ENCODE measurements around the gene AGGF1.
"Not testable (repeated sequence)": the region's sequence is repeated elsewhere in the genome, so short reads cannot be mapped to it uniquely, and the experiment has no call there.

The AGGF1 gene, protein sequence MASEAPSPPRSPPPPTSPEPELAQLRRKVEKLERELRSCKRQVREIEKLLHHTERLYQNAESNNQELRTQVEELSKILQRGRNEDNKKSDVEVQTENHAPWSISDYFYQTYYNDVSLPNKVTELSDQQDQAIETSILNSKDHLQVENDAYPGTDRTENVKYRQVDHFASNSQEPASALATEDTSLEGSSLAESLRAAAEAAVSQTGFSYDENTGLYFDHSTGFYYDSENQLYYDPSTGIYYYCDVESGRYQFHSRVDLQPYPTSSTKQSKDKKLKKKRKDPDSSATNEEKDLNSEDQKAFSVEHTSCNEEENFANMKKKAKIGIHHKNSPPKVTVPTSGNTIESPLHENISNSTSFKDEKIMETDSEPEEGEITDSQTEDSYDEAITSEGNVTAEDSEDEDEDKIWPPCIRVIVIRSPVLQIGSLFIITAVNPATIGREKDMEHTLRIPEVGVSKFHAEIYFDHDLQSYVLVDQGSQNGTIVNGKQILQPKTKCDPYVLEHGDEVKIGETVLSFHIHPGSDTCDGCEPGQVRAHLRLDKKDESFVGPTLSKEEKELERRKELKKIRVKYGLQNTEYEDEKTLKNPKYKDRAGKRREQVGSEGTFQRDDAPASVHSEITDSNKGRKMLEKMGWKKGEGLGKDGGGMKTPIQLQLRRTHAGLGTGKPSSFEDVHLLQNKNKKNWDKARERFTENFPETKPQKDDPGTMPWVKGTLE

DNA sequence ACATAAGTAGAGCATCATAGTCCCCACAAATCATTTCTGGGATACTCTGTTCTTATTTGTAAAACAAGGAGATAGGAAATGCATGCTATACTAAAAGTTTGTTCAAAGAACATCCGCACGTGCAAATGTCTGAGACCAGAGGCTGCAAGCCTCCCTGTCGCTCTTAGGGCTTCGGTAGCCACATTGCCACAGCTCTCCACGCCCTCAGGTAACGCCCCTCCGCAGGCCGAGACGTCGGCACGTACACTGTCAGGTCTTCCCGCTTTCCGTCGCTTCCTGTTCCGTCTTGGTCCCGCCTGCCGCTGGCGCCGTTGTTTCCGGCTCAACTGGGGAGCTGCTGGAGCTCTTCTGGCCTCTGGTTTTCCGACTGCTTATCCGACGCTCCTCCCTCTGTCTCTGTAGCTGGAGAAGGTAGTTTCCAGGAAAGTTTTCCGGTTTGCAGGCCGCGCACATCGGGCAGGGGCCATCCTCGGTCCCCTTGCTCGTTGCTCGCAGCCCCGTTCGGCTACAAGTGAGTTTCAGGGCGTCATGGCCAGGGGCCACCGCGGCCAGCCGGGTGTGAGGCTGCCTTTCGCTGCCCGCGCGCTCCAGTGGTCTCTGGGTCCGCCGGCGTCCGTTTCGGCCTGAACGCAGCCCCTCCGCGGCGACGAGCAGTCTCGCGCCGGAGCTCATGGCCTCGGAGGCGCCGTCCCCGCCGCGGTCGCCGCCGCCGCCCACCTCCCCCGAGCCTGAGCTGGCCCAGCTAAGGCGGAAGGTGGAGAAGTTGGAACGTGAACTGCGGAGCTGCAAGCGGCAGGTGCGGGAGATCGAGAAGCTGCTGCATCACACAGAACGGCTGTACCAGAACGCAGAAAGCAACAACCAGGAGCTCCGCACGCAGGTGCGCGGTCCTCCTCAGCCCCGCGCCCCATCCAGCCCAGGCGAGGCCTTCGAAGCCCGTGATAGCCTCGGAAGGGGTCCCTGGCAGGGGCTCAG is at the start of gene AGGF1:
TSS of gene AGGF1 (plus strand) at position 308 of the 975 bp plus-strand sequence. CDS start at position 671, 363 bp downstream.
- peak; percentile 89 for DNase-seq

DNA sequence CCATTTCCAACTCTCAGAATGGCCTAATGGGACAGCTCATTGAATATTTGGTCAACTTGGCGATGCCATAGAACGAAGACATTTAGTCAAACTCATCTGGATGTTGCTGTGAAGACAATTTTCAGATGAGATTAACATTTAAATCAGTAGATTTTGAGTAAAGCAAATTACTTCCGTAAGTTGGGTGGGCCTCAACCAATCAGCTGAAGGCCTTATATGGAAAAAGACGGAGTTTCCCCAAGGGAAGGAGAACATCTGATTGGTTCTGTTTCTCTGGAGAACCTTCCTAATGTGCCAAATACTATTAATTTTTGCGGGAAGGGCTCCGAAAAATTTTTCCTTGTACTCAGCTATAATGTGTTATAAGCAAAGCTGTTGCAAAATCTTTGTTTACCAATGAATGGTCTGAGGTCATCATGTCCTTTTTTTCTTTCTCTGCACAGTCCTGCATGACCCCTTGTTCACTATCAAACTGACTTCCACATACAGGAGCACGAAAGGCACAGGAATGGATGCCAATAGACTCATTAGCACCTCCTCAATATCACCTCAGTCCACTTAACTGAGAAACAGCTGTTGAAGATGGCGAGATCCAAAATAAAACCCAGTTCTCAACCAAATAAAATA is 49.6 kb upstream of the AGGF1 start:
- DNase-seq, result no peak

DNA sequence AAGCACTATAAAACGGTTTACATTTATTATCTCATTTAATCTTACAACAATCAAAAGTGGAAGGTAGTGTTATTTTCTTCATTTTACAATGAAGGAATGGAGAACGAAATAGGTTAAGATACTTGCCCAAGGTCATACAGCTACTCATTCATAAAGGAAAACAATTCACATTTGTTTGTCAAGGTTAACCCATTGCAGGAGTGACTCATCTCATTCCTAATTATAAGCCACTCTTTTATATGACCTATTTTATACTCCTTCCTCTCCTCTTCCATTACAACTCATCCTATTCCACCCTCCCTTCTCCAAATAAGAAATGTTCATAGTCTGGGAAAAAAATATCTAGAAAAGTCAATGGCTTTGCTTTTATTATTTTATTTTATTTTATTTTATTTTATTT is 47.8 kb upstream of the AGGF1 start:
- no peak for DNase-seq

DNA sequence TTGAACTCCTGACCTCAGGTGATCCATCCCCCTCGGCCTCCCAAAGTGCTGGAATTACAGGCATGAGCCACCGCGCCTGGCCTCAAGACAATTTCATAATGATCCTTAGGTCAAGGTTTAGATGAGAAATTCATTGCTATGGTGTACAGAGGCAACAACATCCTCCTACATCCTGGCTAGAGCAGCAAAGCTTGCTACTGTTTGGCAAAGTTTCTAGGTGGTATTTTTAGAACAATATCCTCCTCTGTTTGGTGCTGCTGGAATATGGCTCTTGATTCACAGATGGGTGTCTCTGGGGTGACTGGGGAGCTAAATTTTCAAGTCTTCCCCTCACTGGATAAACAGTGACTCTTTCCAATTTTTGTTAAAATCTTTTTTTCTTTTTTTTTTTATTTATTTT is 46.7 kb upstream of the AGGF1 start:
- no peak for DNase-seq

DNA sequence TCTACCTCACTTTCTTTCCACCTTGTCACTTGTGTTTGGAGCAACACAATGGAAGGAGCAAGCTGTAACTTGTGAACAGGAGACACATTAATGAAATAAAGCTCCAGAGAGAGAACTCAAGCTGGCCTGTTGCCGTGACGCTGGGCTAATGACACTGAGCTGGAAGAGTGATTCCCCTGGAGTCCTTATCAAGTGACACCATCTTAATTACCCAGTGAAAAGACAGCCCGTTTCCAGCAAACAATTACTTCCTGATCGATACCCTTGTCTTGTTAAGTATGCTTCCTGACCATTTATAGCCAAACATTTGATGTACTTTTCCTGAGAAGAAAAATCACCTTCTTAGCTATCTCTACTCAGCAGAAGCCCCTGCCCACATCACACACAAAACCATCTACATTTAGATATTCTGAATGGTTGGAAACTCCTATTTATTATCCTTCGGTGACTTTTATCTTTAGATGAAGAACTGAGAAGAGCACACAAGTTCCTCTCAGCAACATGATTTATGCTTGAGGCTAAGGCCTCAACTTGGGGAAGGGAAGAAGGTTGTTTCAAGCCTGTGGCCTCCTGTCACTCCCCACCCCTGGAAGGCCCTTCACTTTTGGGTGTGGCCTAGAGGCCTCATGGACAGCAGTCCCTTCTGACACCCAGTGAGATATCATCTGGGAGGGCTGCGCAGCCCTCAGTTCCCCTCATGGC is 43.2 kb upstream of the AGGF1 start:
- no peak for DNase-seq

DNA sequence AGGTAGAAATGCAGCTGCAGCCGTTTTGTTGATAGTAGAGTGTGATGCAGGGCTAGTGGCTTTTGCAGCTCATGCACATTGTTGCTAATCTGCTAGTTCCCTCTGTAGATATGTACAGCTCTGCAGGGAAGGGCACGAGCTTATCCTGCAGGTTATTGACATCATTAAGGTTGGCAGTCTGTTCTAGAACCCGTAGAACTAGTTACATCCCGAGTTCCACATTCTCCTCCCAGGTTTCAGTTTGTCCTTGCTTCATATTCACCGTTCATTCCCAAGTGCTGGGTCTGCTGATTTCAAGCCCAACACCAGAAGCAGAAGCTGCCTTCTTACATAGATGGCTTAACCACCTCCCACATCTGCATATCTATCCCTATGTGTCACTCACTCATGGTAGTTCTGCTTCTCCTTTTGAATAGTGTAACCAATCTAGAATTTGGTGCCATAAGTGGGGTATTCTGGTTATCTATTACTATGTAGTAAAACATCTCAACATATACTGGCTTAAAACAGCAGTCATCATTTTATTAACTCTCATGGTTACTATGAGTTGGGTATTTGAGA is 39.2 kb upstream of the AGGF1 start:
- no peak for DNase-seq

DNA sequence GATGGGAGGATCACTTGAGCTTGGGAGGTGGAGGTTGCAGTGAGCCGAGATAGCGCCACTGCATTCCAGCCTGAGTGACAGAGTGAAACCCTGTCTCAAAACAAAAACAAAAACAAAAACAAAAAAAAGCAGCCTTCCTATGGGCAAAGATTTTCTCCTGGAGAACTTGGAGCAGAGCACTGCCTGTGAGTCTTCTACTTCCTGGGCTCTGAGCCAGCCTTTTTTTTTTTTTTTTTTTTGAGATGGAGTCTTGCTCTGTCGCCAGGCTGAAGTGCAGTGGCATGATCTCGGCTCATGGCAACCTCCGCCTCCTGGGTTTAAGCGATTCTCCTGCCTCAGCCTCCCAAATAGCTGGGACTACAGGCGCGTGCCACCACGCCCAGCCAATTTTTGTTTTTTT is 36.8 kb upstream of the AGGF1 start:
- not testable (repeated sequence) for DNase-seq

DNA sequence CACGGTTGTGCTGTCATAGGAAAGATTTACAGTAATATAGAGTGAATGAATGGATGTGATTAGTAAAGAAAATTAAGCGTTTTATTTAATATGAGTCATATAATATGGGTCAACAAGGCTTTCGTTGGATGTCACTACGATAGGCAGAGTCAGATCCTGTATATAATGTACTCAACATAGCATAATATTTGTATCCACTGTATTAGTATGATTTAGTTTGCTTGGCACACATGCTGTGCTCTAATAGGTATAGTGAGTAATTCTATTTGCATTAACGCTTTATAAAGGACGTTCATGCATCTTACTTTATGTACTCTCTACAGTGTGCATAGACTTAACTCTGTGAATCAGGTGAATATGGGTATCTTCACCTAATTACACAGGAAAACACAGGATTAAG is 35.9 kb upstream of the AGGF1 start:
- no peak for DNase-seq

DNA sequence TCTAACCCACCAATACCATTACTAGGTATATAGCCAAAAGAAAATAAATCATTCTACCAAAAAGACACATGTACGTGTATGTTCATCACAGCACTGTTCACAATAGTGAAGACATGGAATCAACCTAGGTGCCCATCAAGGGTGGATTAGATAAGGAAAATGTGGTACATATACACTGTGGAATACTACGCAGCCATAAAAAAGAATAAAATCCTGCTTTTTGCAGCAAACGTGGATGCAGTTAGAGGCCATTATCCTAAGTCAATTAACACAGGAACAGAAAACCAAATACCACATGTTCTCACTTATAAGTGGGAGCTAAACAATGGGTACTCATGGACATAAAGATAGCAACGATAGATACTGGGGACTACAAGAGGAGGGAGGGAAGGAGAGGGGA is 32.0 kb upstream of the AGGF1 start:
- not testable (repeated sequence) for DNase-seq

DNA sequence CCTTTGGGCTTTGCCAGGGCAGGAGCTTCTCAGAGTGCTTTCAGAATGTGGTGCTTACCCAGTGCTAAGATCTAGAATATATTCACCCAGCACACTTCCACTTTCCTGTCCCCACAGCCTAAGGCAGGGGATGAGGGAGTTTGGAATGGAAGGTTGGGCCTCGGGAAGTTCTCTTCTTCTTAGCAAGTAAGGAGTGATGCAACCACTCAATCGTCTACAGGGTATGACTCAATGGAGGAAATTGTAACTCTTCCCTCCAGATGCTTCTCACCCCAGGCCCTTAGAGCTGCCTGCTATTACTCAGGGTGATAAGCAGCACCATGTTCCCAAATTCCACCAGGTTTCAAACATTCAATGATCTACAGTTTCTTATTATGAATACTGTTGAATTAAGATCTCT is 30.8 kb upstream of the AGGF1 start:
- no peak for DNase-seq

DNA sequence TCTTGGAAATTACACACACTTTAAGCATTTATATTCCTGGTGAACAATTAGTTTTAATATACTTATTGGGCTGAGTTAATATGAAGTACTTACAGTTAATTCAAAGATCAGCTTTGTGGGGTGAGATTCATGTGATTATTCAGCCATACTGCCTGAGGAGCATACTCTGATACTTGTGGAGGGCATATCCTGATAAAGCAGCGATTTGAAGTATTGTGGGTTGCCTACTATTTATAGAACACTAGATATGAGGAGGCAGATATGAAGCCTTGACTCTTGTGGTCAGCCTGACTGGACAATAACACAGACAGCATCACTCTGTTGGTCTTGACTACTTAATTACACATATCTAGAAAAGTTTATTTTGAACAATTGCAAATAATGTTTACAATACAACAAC is 27.0 kb upstream of the AGGF1 start:
- no peak for DNase-seq

DNA sequence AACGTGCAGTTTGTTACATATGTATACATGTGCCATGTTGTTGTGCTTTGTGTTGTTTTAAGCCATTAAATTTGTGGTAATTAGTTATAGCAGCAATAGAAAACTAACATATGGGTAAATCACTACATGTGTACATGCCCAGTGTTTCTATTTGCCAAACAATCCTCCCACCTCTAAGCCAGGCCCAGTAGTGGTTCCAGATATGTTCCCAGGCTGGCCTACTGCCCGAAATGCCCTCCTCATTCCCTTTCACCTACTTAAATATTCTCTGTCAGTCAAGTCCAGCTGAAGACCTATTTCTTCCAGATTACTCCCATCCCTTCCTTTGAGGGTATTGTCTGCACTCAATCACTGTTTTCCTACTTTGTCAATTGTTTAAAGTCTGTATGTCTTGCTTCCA is 24.1 kb upstream of the AGGF1 start:
- DNase-seq, result no peak

DNA sequence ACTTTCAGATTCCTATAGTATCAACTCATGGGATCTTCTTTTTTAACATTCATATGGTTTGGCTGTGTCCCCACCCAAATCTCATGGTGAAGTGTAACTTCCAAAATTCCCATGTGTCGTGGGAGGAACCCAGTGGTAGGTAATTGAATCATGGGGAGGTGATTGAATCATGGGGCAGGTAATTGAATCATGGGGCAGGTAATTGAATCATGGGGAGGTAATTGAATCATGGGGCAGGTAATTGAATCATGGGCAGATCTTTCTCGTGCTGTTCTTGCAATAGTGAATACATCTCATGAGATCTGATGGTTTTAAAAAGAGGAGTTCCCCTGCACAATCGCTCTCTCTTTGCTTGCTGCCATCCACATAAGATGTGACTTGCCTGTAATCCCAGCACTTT is 21.8 kb upstream of the AGGF1 start:
- DNase-seq, result no peak

DNA sequence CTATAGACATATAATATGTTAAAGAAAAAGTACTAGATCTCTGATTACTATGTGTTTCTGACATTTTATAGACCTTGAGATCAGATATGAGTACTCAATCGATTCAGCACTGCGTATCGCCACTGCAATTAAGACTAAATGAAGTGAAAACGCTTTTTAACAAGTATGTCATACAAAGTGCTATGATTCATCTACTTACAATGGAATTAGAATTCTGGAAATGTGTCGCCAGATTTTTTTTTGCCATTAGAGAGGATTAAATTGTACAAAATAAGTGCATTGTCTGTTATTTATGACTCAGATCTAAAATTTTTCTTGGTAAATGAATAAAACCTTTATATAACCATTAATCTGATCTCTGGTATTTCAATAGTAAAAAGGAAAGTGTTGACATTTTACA is 20.0 kb upstream of the AGGF1 start:
- DNase-seq, result no peak

DNA sequence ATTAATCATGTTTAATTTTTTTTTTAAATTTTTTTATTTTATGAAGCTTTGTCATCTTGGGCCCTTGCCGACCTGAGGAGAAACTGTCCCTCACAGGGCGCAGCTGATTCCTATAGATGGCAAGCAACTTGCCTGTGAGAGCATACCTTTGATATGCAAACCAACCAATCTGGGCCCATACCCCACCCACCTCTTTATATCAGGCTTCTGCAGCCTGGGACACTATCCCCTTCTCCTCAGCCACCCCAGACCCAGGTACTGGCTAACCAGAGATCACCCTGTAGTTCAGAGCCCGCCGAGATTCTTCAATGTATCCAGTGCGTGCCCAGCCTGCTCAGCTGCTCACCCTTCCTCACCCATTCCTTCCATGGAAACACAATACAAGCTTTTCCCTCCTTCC is 18.7 kb upstream of the AGGF1 start:
- DNase-seq, result no peak

DNA sequence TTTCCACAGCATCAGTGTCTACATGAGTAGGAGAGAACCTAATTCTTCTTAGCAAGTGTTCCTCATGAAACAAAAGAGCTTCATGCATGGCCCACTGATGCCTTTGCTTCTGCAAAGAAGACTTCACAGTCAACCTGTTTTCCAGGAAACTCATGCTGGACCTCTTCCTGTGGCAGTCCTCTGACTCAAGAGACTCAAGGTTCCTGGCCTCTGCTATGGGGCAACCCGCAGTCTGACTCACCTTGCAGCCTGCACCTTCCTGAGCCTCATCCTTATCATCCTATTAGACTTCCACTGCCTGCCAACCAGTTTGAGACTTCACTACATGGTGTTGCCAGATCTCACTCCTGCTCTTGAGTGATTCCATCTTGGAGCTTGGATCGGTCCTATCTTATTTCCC is 17.6 kb upstream of the AGGF1 start:
- no peak for DNase-seq

DNA sequence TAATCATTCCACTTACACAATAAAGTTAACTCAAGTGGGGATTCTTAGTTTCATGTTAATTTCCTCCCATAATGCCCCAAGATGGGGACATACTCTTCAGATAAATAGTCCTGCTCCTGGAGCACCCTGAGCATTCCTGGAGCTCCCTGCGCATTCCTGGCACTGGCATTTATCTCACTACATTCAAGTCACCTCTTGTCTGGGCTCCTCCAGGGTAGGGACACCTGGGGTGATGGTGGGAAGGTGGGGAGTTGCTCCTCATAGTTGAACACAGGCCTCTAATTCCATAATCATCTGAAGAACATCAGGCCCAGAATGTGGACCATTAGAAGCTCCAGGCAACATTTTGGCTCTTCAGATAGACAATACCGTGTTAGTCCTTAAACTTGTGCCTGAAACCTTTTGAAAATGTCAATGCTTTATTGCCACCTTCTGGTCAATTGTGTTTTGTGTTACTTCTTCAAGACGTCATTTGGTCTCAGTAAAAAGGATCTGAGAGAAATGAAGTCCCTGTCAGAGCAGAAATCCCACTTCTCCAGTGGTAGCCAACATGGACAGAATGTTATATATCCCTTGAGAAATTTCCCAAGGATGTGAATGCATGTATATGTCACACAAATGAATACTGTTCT is 14.2 kb upstream of the AGGF1 start:
- DNase-seq, result no peak

DNA sequence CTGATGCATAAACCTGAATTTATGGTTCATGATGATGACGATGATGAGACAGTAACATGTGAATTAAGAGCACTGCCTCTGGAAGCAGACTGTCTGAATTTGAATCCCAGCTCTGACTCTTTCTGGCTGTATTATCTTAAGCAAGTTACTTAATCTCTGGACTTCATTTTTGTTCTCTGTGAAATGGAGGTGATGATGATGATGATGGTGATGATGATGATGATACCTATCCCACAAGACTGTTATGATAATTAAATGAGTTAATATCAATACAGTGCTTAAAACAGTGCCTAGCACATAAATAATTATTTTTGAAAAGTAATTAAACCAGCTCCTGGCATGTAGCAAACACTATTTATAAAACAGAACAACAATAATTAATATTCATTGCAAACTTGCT is 13.2 kb upstream of the AGGF1 start:
- no peak for DNase-seq

DNA sequence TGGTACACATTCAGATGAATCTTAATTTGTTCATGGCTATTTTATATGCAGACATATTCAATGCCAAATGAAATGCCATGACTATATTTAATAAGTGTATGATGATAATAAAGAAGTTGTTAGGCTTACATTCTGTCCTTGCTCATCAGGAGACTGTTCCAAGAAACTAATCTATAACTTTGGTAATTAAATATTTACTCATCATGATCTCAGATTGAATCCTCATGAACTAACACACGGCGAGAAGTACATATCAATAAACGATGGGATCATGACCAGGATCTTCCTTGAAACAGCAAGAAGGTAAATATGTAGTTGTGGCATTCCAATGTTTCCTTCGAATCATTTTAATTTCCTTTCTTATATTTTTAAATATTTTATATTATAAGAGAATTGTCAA is 12.5 kb upstream of the AGGF1 start:
- no peak for DNase-seq

DNA sequence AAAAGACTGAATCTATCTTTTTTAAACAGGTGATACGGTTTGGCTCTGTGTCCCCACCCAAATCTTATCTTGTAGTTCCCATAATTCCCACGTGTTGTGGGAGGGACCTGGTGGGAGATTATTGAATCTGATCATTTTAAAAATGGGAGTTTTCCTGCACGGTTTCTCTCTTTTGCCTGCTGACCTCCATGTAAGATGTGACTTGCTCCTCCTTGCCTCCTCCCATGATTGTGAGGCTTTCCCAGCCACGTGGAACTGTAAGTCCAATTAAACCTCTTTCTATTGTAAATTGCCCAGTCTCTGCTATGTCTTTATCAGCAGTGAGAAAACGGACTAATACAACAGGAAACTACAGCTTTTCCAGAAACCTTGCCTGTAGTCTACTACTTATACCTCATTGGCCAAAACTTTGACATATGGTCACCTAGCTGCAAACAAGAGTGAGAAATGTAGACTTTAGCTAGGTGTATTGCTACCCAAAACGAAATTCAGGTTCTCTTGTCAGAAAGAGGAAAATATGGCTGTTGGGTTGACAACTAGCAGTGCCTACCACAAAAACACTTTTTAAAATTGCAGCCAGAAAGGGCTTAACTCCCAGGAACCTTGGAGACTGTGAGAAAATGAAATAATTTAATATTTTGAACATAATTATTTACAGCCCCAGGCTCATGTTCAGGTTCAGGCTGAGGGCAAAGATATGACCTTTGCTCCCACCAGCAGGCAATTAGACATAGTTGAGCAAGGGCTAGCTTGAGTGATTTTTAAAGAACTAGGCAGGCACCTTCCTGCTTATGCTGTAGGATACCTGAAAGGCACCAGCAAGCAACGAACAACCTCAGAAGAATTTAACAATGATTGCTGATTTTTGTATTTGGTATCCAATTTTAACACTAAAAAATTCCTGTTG is 7.4 kb upstream of the AGGF1 start:
- no peak for DNase-seq
